Natural killer cell (primary cell): ENCODE results near the gene RGS6. TPM values are rescaled to one million over a fixed set of nuclear protein-coding genes. Genes with fewer than 3 reads are reported as not detected.

Source experiments
- ATAC-seq, 3 donors: fragments of 150-1000 bp in 2 of 3; fragments of 200-7000 bp in 1 of 3; cut with Tn5 transposase; 1 replicate in 1 of 3; 2 replicates in 2 of 3; pipeline ENCODE4 v1.10.0; 2021; ENCODE audit warnings: mild to moderate bottlenecking in 2 of 3, moderate library complexity in 2 of 3
- DNase-seq, 2 donors: peaks; one replicate each; pipeline versions ENCODE4 v3.0.0 to v3.0.0-alpha.2; 2013 to 2021; ENCODE audit warnings: mixed read lengths in 1 of 2
- H3K27ac ChIP-seq: one replicate; pipeline ENCODE4 v1.5.1; 2013; ENCODE audit warnings: mild to moderate bottlenecking, low read length
- H3K27me3 ChIP-seq: one replicate; pipeline ENCODE4 v1.6.1; 2013; ENCODE audit warnings: low read length; ENCODE audit not compliant: control insufficient read depth, insufficient read depth
- H3K36me3 ChIP-seq: one replicate; pipeline ENCODE4 v1.6.1; 2013; ENCODE audit warnings: low read length; ENCODE audit not compliant: control insufficient read depth, insufficient read depth
- H3K4me1 ChIP-seq: one replicate; pipeline ENCODE4 v1.6.1; 2013; ENCODE audit warnings: low read length; ENCODE audit not compliant: control insufficient read depth, insufficient read depth
- H3K4me3 ChIP-seq: one replicate; pipeline ENCODE4 v1.5.1; 2013; ENCODE audit warnings: low read length
- H3K9me3 ChIP-seq: one replicate; pipeline ENCODE4 v1.6.1; 2013; ENCODE audit warnings: low read length; ENCODE audit not compliant: control insufficient read depth, insufficient read depth
- H3K27ac Mint-ChIP-seq, 2 donors: one replicate each; pipeline ENCODE4 v1.8.0; 2022; ENCODE audit warnings: mild to moderate bottlenecking in 2 of 2, mixed read lengths in 2 of 2, moderate library complexity in 1 of 2
- H3K27me3 Mint-ChIP-seq, 2 donors: one replicate each; pipeline ENCODE4 v1.8.0; 2022; ENCODE audit warnings: low read depth in 2 of 2, mixed read lengths in 2 of 2
- H3K36me3 Mint-ChIP-seq: one replicate; pipeline ENCODE4 v1.8.0; 2022; ENCODE audit warnings: mixed read lengths
- H3K4me1 Mint-ChIP-seq, 2 donors: one replicate each; pipeline ENCODE4 v1.8.0; 2022; ENCODE audit warnings: mixed read lengths in 2 of 2
- H3K4me3 Mint-ChIP-seq: one replicate; pipeline ENCODE4 v1.8.0; 2022; ENCODE audit warnings: mild to moderate bottlenecking, moderate library complexity, mixed read lengths
- H3K9me3 Mint-ChIP-seq, 2 donors: one replicate each; pipeline ENCODE4 v1.8.0; 2022; ENCODE audit warnings: mixed read lengths in 2 of 2
- WGBS: methylation state at CpG from one replicate; pipeline ENCODE4 v1.1.7; 2013; ENCODE audit warnings: missing lambda C conversion rate; ENCODE audit not compliant: insufficient coverage; 5-methylcytosine and 5-hydroxymethylcytosine counted together
- intact Hi-C: fragments of 100-400 bp; cut with micrococcal nuclease; formaldehyde crosslinking; loops from one replicate; pipeline ENCODE4 v1.14.2; 2022
- total RNA-seq, 4 donors: library from RNA; stranded (reverse); fragments of 120-200 nt in 1 of 4; gene quantifications; one replicate each; pipeline versions ENCODE4 v1.2.3 to v1.2.4, GENCODE V29; 2013 to 2022
- TF ChIP-seq, protein P1 (sequence below): fragments of 200-600 bp; IDR thresholded peaks from one replicate; pipeline ENCODE4 v1.8.0; 2022; ENCODE audit warnings: antibody characterized with exemption

Gene RGS6
- total RNA-seq, 3 donors from 2014 or later (not counting 1 experiment from before 2014, with no cell fraction given) = 0.75 to 1.4 TPM; not detected in 1

DNA sequence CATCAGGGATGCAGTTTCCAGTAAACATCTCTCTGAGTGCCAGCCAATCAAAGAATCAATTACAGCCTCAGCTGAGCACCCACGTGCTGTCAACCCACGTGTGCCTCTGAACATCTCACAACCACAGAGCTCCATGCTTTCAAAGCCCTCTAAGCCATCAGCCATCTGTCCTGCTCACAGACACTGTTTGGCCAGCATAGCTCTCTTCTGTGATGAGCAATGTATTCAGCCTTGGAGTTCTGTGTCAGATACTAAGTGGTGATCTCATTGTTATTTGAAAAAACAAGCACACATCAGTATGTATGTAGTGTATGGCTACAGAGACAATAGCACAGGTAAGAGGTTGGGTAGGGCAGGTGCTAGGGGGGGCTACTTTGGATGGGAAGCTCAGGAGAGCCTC, 94.3 kb downstream of the RGS6 start:
- Mint-ChIP-seq H3K36me3 (no peaks in the 10 kb centered on the region), H3K9me3 (no peaks in the 10 kb centered on the region), H3K27me3 (peaks cover 11 to 26% of the 10 kb centered on the region in 2 donors), H3K4me3 (no peak overlapping the region), H3K4me1 (no peaks in the 10 kb centered on the region), H3K27ac (no peak overlapping the region)
- TF ChIP-seq, protein P1, sequence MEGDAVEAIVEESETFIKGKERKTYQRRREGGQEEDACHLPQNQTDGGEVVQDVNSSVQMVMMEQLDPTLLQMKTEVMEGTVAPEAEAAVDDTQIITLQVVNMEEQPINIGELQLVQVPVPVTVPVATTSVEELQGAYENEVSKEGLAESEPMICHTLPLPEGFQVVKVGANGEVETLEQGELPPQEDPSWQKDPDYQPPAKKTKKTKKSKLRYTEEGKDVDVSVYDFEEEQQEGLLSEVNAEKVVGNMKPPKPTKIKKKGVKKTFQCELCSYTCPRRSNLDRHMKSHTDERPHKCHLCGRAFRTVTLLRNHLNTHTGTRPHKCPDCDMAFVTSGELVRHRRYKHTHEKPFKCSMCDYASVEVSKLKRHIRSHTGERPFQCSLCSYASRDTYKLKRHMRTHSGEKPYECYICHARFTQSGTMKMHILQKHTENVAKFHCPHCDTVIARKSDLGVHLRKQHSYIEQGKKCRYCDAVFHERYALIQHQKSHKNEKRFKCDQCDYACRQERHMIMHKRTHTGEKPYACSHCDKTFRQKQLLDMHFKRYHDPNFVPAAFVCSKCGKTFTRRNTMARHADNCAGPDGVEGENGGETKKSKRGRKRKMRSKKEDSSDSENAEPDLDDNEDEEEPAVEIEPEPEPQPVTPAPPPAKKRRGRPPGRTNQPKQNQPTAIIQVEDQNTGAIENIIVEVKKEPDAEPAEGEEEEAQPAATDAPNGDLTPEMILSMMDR = no peak
- H3K27ac ChIP-seq = no peak overlapping the region
- no peaks in the 10 kb centered on the region for H3K9me3 ChIP-seq
- H3K4me1 ChIP-seq = no peaks in the 10 kb centered on the region
- no peaks in the 10 kb centered on the region for H3K36me3 ChIP-seq
- ATAC-seq = no peak
- intact Hi-C loops = no loop called here
- H3K27me3 ChIP-seq = peaks cover 2% of the 10 kb centered on the region
- H3K4me3 ChIP-seq = no peak overlapping the region
- WGBS = 66% methylated on average over 2 of the region's 2 CpGs
- DNase-seq = no peak

DNA sequence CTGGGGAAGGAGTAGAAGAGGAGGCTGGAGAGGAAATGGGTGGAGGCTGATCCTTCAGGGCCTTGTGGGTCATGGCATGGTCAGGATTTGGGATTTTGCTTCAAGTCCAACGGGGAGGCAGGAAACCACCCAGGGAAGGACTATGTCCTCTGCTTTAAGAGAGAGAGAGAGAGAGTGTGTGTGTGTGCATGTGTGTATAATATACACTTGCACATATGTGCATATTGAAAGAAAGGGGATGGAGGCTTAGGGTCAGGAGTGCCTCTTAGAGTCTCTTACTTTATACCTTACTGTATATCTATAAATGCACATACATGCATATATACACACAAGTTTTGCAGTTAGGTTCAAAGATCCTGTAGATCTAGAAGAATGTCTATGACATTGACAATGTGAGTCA, 94.8 kb downstream of the RGS6 start:
- no peaks in the 10 kb centered on the region for H3K4me1 ChIP-seq
- H3K9me3 Mint-ChIP-seq = no peaks in the 10 kb centered on the region
- no peak overlapping the region for H3K27ac ChIP-seq
- H3K4me1 Mint-ChIP-seq = no peaks in the 10 kb centered on the region
- H3K4me3 Mint-ChIP-seq = no peak overlapping the region
- TF ChIP-seq, protein P1 = no peak
- no peaks in the 10 kb centered on the region for H3K36me3 Mint-ChIP-seq
- no peak for DNase-seq
- H3K36me3 ChIP-seq = no peaks in the 10 kb centered on the region
- intact Hi-C loops = no loop called here
- H3K27ac Mint-ChIP-seq = no peak overlapping the region
- 73% methylated on average over 1 of the region's 1 CpG for WGBS
- peaks cover 11 to 26% of the 10 kb centered on the region in 2 donors for H3K27me3 Mint-ChIP-seq
- H3K4me3 ChIP-seq = no peak overlapping the region
- no peak for ATAC-seq
- no peaks in the 10 kb centered on the region for H3K9me3 ChIP-seq
- H3K27me3 ChIP-seq = peaks cover 2% of the 10 kb centered on the region

DNA sequence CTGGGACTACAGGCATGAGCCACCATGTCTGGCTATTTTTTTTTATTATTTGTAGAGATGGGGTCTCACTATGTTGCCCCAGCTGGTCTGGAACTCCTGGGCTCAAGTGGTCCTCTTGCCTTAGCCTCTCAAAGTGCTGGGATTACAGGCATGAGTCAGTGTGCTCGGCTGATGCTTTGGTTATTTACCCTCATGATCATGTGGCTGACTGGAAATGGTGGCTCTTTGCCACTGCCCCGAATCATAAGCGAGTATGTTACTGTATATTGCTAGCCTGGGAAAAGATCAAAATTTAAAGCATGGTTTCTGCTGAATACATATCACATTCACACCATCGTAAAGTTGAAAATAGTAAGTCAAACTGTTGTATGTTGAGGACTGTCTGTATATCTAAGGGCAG, 101.1 kb downstream of the RGS6 start:
- TF ChIP-seq, protein P1 = no peak
- no peak for ATAC-seq

DNA sequence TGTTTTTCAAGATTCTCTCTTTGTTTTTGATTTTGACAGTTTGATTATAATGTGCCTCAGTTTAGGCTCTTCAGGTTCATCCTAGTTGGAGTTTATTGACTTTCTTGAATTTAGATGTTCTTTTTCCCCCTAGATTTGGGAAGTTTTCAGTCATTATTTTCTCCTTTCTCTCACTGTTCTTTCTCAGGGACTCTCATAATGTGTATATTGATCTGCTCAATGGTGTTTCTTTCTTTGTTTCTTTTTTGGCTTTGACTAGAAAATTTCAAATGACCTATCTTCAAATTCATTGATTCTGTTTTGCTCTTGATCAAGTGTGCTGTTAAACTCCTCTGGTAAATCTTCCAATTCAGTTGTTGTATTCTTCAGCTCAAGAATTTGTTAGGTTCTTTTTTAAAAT, 108.3 kb downstream of the RGS6 start:
- Histone ChIP-seq H3K9me3 (no peaks in the 10 kb centered on the region), H3K36me3 (no peaks in the 10 kb centered on the region), H3K4me3 (no peak overlapping the region), H3K27me3 (peaks cover 14% of the 10 kb centered on the region), H3K4me1 (no peaks in the 10 kb centered on the region), H3K27ac (no peak overlapping the region)
- intact Hi-C loops = no loop called here
- DNase-seq = no peak
- peaks cover 8 to 9% of the 10 kb centered on the region in 2 donors for H3K9me3 Mint-ChIP-seq
- peaks cover 19 to 58% of the 10 kb centered on the region in 2 donors for H3K27me3 Mint-ChIP-seq
- H3K27ac Mint-ChIP-seq = no peak overlapping the region
- no peak overlapping the region for H3K4me3 Mint-ChIP-seq
- no peak for ATAC-seq
- H3K36me3 Mint-ChIP-seq = peaks cover 16% of the 10 kb centered on the region
- no peaks in the 10 kb centered on the region for H3K4me1 Mint-ChIP-seq
- TF ChIP-seq, protein P1 = no peak

More for the DNA sequence above, 101.1 kb downstream of the RGS6 start:
- Mint-ChIP-seq H3K27ac (no peak overlapping the region), H3K27me3 (peaks cover 4 to 17% of the 10 kb centered on the region in 2 donors), H3K9me3 (no peaks in the 10 kb centered on the region), H3K36me3 (no peaks in the 10 kb centered on the region), H3K4me1 (no peaks in the 10 kb centered on the region), H3K4me3 (no peak overlapping the region)
- no peak for DNase-seq
- Histone ChIP-seq H3K4me3 (no peak overlapping the region), H3K27me3 (no peaks in the 10 kb centered on the region), H3K9me3 (no peaks in the 10 kb centered on the region), H3K36me3 (no peaks in the 10 kb centered on the region), H3K27ac (no peak overlapping the region), H3K4me1 (no peaks in the 10 kb centered on the region)
- WGBS = 96% methylated on average over 3 of the region's 4 CpGs
- intact Hi-C loops = no loop called here
